OCI-LY7 (cell line): ENCODE data around the gene CDK2. TPM values are rescaled to one million over a fixed set of nuclear protein-coding genes. Genes with fewer than 3 reads are reported as not detected.
"Not testable (repeated sequence)": the region's sequence is repeated elsewhere in the genome, so short reads cannot be mapped to it uniquely, and the experiment has no call there.

ENCODE experiments used
- BruUV-seq: library from RNA; stranded (reverse); fragments of 400-500 nt; replicated peaks from 2 replicates; lab custom pipeline; 2021; lab: Mats Ljungman, UMichigan
- CTCF ChIA-PET: fragments of 300-600 bp; sonication (Branson Sonifier 250); formaldehyde crosslinking; loops from one replicate; lab custom pipeline; 2022; ENCODE audit warnings: antibody characterized with exemption; ENCODE audit not compliant: unreplicated experiment; lab: Charles Lee
- POLR2A ChIA-PET: fragments of 300-600 bp; sonication (Branson Sonifier 250); formaldehyde crosslinking; loops from one replicate; lab custom pipeline; 2022; ENCODE audit warnings: antibody characterized with exemption; lab: Charles Lee
- DNase-seq: peaks from one replicate; pipeline ENCODE4 v3.0.0-alpha.2; 2015; ENCODE audit warnings: low spot score
- H2AFZ ChIP-seq: fragments of 200-600 bp; sonication (generic), shearing (Covaris generic); 2 replicates; pipeline ENCODE4 v1.6.1; 2014; ENCODE audit warnings: mild to moderate bottlenecking, antibody characterized with exemption, low read length, moderate library complexity
- H3K27ac ChIP-seq: fragments of 200-600 bp; sonication (generic); 2 replicates; pipeline ENCODE4 v1.5.1; 2014; ENCODE audit warnings: mixed run types, low read depth, mild to moderate bottlenecking, moderate library complexity, low read length, inconsistent platforms; ENCODE audit not compliant: poor library complexity, severe bottlenecking
- H3K36me3 ChIP-seq: fragments of 200-600 bp; sonication (generic); 2 replicates; pipeline ENCODE4 v1.6.1; 2014; ENCODE audit warnings: mild to moderate bottlenecking, antibody characterized with exemption, low read length, moderate library complexity, mixed read lengths; ENCODE audit not compliant: insufficient read depth
- H3K4me1 ChIP-seq: fragments of 200-600 bp; sonication (generic); 2 replicates; pipeline ENCODE4 v1.5.1; 2014; ENCODE audit warnings: mild to moderate bottlenecking, low read length; ENCODE audit not compliant: insufficient read depth, poor library complexity, severe bottlenecking
- H3K4me2 ChIP-seq: fragments of 200-600 bp; sonication (generic); 2 replicates; pipeline ENCODE4 v1.6.1; 2014; ENCODE audit warnings: mild to moderate bottlenecking, low read length
- H3K4me3 ChIP-seq: fragments of 200-600 bp; sonication (generic); 2 replicates; pipeline ENCODE4 v1.5.1; 2014; ENCODE audit warnings: mild to moderate bottlenecking, low read depth, low read length; ENCODE audit not compliant: poor library complexity, severe bottlenecking
- H3K79me2 ChIP-seq: fragments of 200-600 bp; sonication (generic); 2 replicates; pipeline ENCODE4 v1.6.1; 2016; ENCODE audit warnings: low read depth, mild to moderate bottlenecking, low read length, moderate library complexity, mixed read lengths; ENCODE audit not compliant: insufficient read depth
- H3K9me2 ChIP-seq: fragments of 200-600 bp; sonication (generic); 2 replicates; pipeline ENCODE4 v1.6.1; 2016; ENCODE audit warnings: mild to moderate bottlenecking, low read length, mixed read lengths; ENCODE audit not compliant: insufficient read depth
- H3K9me3 ChIP-seq: fragments of 200-600 bp; sonication (generic); 2 replicates; pipeline ENCODE4 v1.6.1; 2014; ENCODE audit warnings: mild to moderate bottlenecking, mixed run types, low read length, mixed read lengths
- H4K20me1 ChIP-seq: fragments of 200-600 bp; sonication (generic); 2 replicates; pipeline ENCODE4 v1.6.1; 2014; ENCODE audit warnings: mild to moderate bottlenecking, antibody characterized with exemption, low read length, moderate library complexity, mixed read lengths; ENCODE audit not compliant: insufficient read depth
- EZH2phosphoT487 ChIP-seq: fragments of 200-600 bp; sonication (generic); IDR thresholded peaks from 2 replicates; pipeline ENCODE4 v1.6.1; 2018; ENCODE audit warnings: low read depth, borderline replicate concordance, mild to moderate bottlenecking, mixed run types, antibody characterized with exemption, low read length, moderate library complexity, mixed read lengths
- intact Hi-C: fragments of 100-400 bp; cut with micrococcal nuclease; formaldehyde crosslinking; loops from one replicate; pipeline ENCODE4 v1.10.0; 2022; ENCODE audit not compliant: unreplicated experiment
- total RNA-seq, 2 experiments: library from RNA; depleted of rRNA in 1 of 2; stranded (reverse); fragments of >200 nt in 1 of 2; shearing (Covaris generic) in 1 of 2; gene quantifications; 2 replicates each; pipeline ENCODE4 v1.2.3, GENCODE V29; 2014 to 2022
- TF ChIP-seq, protein P1 (sequence below): fragments of 200-600 bp; sonication (generic); conservative IDR thresholded peaks from 2 replicates; pipeline ENCODE4 v1.5.1; 2014; ENCODE audit warnings: mild to moderate bottlenecking, antibody characterized with exemption, low read length, moderate library complexity, mixed read lengths

CDK2 gene
- total RNA-seq, 2 experiments from 2014 or later: 68.1 to 81.4 TPM

DNA sequence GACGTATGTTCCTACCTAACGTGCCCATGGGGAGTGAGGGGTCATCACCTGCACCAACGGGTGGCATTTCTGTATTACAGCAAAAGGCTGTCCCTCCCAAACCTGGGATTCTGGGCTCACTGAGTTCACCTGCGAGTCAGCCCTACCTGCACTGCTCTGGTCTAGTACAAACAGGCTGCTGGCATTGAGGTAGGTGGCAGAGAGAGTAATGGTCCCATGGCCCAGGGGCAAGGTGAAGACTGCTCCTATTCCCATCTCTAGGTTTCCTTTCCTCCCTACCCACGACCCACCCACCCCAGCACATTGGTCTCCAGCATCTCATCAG lies 30.9 kb downstream of the CDK2 start:
- TF ChIP-seq, protein P1, sequence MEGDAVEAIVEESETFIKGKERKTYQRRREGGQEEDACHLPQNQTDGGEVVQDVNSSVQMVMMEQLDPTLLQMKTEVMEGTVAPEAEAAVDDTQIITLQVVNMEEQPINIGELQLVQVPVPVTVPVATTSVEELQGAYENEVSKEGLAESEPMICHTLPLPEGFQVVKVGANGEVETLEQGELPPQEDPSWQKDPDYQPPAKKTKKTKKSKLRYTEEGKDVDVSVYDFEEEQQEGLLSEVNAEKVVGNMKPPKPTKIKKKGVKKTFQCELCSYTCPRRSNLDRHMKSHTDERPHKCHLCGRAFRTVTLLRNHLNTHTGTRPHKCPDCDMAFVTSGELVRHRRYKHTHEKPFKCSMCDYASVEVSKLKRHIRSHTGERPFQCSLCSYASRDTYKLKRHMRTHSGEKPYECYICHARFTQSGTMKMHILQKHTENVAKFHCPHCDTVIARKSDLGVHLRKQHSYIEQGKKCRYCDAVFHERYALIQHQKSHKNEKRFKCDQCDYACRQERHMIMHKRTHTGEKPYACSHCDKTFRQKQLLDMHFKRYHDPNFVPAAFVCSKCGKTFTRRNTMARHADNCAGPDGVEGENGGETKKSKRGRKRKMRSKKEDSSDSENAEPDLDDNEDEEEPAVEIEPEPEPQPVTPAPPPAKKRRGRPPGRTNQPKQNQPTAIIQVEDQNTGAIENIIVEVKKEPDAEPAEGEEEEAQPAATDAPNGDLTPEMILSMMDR: no peak
- TF ChIP-seq EZH2phosphoT487: no peak
- CTCF ChIA-PET: no interaction called here
- Histone ChIP-seq H3K4me3 (no peak overlapping the region), H3K4me1 (no peaks in the 10 kb centered on the region), H4K20me1 (no peaks in the 10 kb centered on the region), H3K9me2 (no peaks in the 10 kb centered on the region), H3K27ac (no peak overlapping the region), H3K9me3 (no peaks in the 10 kb centered on the region), H3K79me2 (no peaks in the 10 kb centered on the region), H3K4me2 (no peak overlapping the region), H3K36me3 (peaks cover 17% of the 10 kb centered on the region; the same call in 1 of the 2 replicates), H2AFZ (no peak overlapping the region)
- BruUV-seq: no TSS peak
- DNase-seq: no peak
- intact Hi-C loops: no loop called here
- POLR2A ChIA-PET: interaction anchor here (1.1 kb wide), 1 partner anchor 113 kb away, joined by 3 read pairs; no protein-coding TSS in a partner anchor

DNA sequence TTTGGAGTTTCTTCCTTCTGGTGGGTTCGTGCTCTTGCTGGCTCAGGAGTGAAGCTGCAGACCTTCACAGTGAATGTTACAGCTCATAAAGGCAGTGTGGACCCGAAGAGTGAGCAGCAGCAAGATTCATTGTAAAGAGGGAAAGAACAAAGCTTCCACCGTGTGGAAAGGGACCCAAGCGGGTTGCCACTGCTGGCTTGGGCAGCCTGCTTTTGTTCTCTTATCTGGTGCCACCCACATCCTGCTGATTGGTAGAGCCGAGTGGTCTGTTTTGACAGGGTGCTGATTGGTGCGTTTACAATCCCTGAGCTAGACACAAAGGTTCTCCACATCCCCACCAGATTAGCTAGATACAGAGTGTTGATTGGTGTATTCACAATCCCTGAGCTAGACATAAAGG lies 32.9 kb downstream of the CDK2 start:
- H3K9me2 ChIP-seq, H4K20me1 ChIP-seq, H3K79me2 ChIP-seq, H3K9me3 ChIP-seq, BruUV-seq, H2AFZ ChIP-seq, DNase-seq, H3K4me2 ChIP-seq, H3K4me1 ChIP-seq, intact Hi-C loops, H3K4me3 ChIP-seq, H3K27ac ChIP-seq, H3K36me3 ChIP-seq: not testable (repeated sequence)
- ChIA-PET POLR2A (interaction anchor here (1.0 kb wide), 2 partner anchors 26 to 69 kb away, joined by 3 read pairs; partner anchors contain the start of genes DGKA and RAB5B), CTCF (interaction anchor here (0.6 kb wide), 1 partner anchor 27 kb away, joined by 3 read pairs; no protein-coding TSS in a partner anchor)

DNA sequence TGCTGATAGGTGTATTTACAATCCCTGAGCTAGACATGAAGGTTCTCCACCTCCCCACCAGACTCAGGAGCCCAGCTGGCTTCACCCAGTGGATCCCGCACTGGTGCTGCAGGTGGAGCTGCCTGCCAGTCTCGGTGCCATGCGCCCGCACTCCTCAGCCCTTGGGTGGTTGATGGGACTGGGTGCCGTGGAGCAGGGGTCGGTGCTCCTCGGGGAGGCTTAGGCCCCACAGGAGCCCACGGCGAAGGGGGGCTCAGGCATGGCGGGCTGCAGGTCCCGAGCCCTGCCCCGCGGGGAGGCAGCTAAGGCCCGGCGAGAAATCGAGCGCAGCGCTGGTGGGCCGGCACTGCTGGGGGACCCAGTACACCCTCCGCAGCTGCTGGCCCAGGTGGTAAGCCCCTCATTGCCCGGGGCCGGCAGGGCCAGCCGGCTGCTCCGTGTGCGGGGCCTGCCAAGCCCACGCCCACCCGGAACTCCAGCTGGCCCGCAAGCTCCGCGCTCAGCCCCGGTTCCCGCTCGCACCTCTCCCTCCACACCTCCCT lies 33.4 kb downstream of the CDK2 start:
- H4K20me1 ChIP-seq, H3K9me3 ChIP-seq, H2AFZ ChIP-seq, DNase-seq, BruUV-seq, H3K9me2 ChIP-seq, intact Hi-C loops, H3K36me3 ChIP-seq, H3K27ac ChIP-seq, H3K4me2 ChIP-seq, H3K4me1 ChIP-seq, H3K4me3 ChIP-seq, H3K79me2 ChIP-seq, CTCF ChIA-PET: not testable (repeated sequence)
- POLR2A ChIA-PET: interaction anchor here (1.0 kb wide), 1 partner anchor 26 kb away, joined by 3 read pairs; the partner anchor contains the start of gene RAB5B
